Mammary epithelial cell (primary cell): ENCODE data around the gene TAGLN2.

Experiments used
- CTCF ChIP-seq, 2 donors: IDR thresholded peaks in 1 of 2; conservative IDR thresholded peaks in 1 of 2; 2 replicates each; pipeline ENCODE4 v1.5.1; 2011 to 2012; ENCODE audit warnings: inconsistent platforms in 2 of 2, low read length in 2 of 2, mild to moderate bottlenecking in 2 of 2, control low read depth in 1 of 2, low read depth in 1 of 2; ENCODE audit not compliant: insufficient read depth in 1 of 2; ENCODE audit errors: extremely low read depth in 1 of 2
- EZH2 ChIP-seq: IDR thresholded peaks from 2 replicates; pipeline ENCODE4 v1.6.1; 2012; ENCODE audit warnings: low read length, inconsistent platforms, borderline replicate concordance

GRCh38 chr1:159889821-159890252 lies 35.5 kb downstream of the TAGLN2 start:
- TF ChIP-seq CTCF (conservative IDR thresholded peaks at IDR 0.05 in 1 of 2, IDR thresholded peaks at IDR 0.05 in 1 of 2; ENCODE audit: extremely low read depth in 1 of 2, insufficient read depth in 1 of 2, low read depth in 1 of 2, low read length in 2 of 2) = no peak
- no peak for TF ChIP-seq EZH2
